AG10803 (cell line): Measurements from ENCODE around the gene FCRL6.

Experiments used
- DNase-seq: peaks from one replicate; pipeline ENCODE4 v3.0.0; 2010; ENCODE audit warnings: low read depth
- H3K4me3 ChIP-seq: 2 replicates; pipeline ENCODE4 v1.5.1; 2011; ENCODE audit warnings: mild to moderate bottlenecking, low read length, control low read depth
- TF ChIP-seq, protein P1 (sequence below): conservative IDR thresholded peaks from 2 replicates; pipeline ENCODE4 v1.5.1; 2011; ENCODE audit warnings: mild to moderate bottlenecking, low read length, control low read depth, inconsistent platforms

FCRL6 gene

DNA sequence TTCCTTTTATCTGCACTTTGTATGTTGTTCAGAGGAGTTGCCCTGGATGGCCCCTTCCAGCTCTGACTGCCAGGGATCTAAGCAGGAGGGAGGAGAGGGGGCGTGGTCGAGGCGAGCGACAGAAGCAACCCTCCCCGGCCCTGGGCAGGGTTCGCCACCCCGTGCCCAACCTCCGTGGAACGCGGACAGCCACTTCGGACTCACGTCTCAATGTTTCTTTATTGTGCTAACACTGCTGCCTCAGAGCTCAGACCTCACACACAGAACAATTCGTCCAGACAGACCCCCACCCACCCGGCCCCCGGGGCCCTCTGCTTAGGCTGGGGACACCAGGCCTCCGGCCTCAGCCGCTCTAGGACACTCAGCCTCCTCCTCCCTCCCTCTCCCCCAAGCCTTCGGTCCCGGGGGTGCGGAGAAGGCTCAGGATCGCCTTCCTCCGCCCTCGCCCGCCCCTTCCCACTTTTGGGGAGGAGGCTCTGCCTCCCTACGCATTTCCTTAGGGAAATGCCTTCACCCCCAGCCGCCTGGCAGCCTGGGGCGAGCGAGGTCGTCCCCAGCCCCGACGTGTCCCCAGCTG lies 52.0 kb downstream of the FCRL6 start:
- TF ChIP-seq, protein P1, sequence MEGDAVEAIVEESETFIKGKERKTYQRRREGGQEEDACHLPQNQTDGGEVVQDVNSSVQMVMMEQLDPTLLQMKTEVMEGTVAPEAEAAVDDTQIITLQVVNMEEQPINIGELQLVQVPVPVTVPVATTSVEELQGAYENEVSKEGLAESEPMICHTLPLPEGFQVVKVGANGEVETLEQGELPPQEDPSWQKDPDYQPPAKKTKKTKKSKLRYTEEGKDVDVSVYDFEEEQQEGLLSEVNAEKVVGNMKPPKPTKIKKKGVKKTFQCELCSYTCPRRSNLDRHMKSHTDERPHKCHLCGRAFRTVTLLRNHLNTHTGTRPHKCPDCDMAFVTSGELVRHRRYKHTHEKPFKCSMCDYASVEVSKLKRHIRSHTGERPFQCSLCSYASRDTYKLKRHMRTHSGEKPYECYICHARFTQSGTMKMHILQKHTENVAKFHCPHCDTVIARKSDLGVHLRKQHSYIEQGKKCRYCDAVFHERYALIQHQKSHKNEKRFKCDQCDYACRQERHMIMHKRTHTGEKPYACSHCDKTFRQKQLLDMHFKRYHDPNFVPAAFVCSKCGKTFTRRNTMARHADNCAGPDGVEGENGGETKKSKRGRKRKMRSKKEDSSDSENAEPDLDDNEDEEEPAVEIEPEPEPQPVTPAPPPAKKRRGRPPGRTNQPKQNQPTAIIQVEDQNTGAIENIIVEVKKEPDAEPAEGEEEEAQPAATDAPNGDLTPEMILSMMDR: no peak
- DNase-seq: peak; percentile 58
- H3K4me3 ChIP-seq: peak overlapping the region; percentile 74

DNA sequence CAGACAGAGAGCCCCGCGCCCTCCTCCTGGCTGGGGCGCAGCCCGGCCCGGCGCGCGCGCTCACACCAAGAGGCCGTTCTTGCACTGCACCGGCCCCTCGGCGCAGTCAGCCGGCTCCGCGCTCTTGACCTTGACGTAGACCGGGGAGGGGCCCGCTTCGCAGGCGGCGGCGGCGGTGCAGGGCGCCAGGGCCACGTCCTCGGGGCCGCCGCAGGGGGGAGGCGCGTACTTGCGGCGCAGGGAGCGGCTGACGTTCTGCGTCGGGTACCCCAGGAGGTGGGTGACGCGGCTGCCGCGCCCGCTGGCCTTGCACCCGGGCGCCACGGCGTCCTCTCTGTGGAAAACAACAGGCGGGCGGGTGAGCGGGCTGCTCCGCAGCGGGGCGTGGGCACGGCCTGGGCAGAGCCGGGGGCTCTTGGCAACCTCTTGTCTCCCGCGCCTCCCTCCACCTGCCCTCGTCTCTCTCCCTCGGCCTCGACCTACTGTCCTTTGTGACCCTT lies 52.6 kb downstream of the FCRL6 start:
- H3K4me3 ChIP-seq: peak overlapping the region; percentile 74
- DNase-seq: peak; percentile 89
- TF ChIP-seq, protein P1: no peak

DNA sequence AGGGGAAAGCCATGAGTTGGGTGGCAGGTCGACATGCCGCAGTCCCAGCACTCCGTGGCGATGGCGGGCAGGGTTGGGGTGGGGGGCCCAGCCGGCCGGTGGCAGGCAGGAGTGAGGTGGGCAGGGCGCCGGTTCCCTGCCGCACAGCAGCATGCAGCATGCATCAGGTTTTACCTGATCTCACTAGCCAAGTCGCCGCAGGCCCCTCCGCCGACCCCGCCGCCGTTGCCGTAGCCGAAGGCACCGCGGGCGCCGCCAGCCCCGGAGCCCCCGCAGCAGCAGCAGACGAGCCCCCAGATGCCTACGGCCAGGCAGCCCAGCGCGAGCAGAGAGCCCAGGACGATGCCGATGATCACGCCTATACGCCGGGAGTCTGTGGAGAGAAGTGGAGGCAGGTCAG lies 53.5 kb downstream of the FCRL6 start:
- DNase-seq: no peak
- TF ChIP-seq, protein P1: no peak
- H3K4me3 ChIP-seq: peak overlapping the region; percentile 74

DNA sequence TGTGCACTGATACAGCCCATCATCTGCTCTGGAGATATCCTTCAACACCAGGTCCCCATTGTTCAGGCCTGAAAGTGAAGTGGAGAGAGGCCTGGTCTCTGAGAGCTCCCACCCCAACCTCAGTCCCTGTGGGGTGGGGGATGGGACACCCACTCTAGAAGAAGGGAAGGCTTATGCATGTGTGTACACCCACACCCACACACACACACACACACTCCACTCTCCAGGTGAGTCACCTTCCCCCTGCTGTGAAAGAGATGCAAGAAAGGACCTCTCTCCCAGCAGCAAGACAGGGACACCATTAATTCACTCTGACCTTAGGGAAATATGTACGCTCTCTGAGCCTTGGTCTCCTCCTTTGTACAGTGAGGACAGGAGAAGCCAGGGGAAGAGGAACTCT lies 54.4 kb downstream of the FCRL6 start:
- TF ChIP-seq, protein P1: no peak
- no peak for DNase-seq
- H3K4me3 ChIP-seq: no peak overlapping the region

DNA sequence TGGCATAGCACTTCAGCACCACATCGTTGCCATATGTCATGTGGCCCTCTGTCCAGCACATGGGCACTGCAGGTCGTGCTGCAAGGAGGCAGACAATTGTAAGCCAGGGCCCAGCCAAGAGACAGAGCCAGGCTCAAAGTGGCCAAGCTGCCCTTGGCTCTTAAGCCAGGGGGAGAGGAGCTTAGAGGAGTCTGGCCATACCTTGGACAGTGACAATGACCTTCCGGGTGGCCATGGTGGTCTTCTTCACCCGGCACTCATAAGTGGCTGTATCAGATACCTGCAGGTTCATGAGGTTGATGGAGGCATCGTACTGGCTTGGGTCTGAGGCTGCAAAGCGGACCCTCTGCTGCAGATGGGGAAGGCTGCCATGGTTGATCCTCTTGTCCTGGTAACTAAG lies 55.7 kb downstream of the FCRL6 start:
- TF ChIP-seq, protein P1: no peak
- no peak overlapping the region for H3K4me3 ChIP-seq
- no peak for DNase-seq

DNA sequence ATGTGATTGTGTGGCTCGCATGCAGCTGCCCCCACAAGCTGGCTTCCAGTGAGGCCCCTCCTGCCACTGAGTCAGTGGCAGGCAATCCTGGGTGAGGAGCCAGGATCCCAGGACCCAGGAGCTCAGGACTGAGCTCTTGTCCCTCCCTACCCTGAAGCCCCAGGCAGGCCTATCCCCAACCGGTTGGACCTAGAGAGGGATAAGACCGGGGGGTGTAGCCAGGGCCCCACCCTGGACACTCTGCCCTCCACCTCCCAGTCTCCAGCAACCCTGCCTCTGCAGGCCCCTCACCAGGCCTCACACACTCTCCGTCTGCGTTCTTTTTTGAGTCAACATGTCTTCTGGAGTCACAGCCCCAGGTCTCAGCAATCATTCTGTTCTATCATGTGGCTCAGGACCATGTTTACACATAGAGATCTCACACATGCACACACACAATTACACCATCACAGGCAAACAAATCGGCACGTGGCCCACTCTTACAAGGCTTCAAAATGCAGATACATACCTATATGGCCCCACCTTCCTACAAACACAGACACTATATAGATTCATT lies 57.7 kb downstream of the FCRL6 start:
- TF ChIP-seq, protein P1: no peak
- H3K4me3 ChIP-seq: no peak overlapping the region
- DNase-seq: no peak

DNA sequence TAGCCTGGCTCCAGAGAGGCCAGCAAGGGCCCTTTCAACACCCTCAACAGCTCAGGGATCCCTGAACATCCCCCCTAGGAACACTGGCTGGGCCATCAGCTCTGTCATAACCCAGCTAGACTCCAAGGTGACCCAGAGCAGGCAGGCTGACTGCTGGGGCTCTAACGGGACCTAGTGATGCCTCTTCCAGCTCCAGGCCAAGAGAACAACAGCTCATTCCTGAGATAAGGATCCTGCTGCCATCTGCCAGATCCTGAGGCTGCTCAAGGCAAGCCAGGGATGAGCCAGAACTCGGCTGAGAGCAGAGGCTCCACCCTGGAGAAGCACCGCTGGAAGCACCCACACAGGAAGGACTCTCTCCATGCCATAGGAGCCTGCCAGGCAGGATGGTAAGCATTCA lies 58.3 kb downstream of the FCRL6 start:
- TF ChIP-seq, protein P1: no peak
- no peak overlapping the region for H3K4me3 ChIP-seq
- no peak for DNase-seq
